Naive B cell (primary cell): ENCODE data around the gene CIRBP. TPM values are rescaled to one million over a fixed set of nuclear protein-coding genes. Genes with fewer than 3 reads are reported as not detected.

Source experiments
- ATAC-seq, 2 donors: fragments of 150-1000 bp; cut with Tn5 transposase; 2 replicates each; pipeline ENCODE4 v1.10.0; 2021; ENCODE audit warnings: low read depth in 2 of 2, mild to moderate bottlenecking in 2 of 2, moderate library complexity in 2 of 2
- DNase-seq: peaks from one replicate; pipeline ENCODE4 v3.0.0; 2022
- H3K27ac Mint-ChIP-seq, 6 donors: one replicate each; pipeline ENCODE4 v1.8.0; 2020 to 2022; ENCODE audit warnings: mild to moderate bottlenecking in 6 of 6, mixed read lengths in 6 of 6, moderate library complexity in 5 of 6, inconsistent platforms in 2 of 6
- H3K27me3 Mint-ChIP-seq, 3 donors: one replicate each; pipeline ENCODE4 v1.8.0; 2021 to 2022; ENCODE audit warnings: mixed read lengths in 3 of 3, mild to moderate bottlenecking in 1 of 3
- H3K36me3 Mint-ChIP-seq, 2 donors: one replicate each; pipeline ENCODE4 v1.8.0; 2020 to 2022; ENCODE audit warnings: mixed read lengths in 2 of 2, inconsistent platforms in 1 of 2, mild to moderate bottlenecking in 1 of 2
- H3K4me1 Mint-ChIP-seq, 3 donors: one replicate each; pipeline ENCODE4 v1.8.0; 2020 to 2022; ENCODE audit warnings: mixed read lengths in 3 of 3, inconsistent platforms in 1 of 3, mild to moderate bottlenecking in 1 of 3, moderate library complexity in 1 of 3
- H3K4me3 Mint-ChIP-seq, 8 donors: one replicate each; pipeline ENCODE4 v1.8.0; 2020 to 2022; ENCODE audit warnings: mild to moderate bottlenecking in 8 of 8, mixed read lengths in 8 of 8, moderate library complexity in 8 of 8, inconsistent platforms in 2 of 8
- H3K9me3 Mint-ChIP-seq, 7 donors: one replicate each; pipeline ENCODE4 v1.8.0; 2020 to 2022; ENCODE audit warnings: mixed read lengths in 7 of 7, mild to moderate bottlenecking in 5 of 7, inconsistent platforms in 2 of 7, moderate library complexity in 1 of 7
- polyA plus RNA-seq, 6 donors: library from polyadenylated mRNA; unstranded; fragments of 300-500 nt; fragmentation: Illumina TruSeq; gene quantifications; one replicate each; pipeline ENCODE4 v1.2.3, GENCODE V29; 2021; ENCODE audit warnings: low read depth in 6 of 6

The CIRBP gene
- polyA plus RNA-seq, 6 donors from 2014 or later = 253 to 449 (median 334) TPM

DNA sequence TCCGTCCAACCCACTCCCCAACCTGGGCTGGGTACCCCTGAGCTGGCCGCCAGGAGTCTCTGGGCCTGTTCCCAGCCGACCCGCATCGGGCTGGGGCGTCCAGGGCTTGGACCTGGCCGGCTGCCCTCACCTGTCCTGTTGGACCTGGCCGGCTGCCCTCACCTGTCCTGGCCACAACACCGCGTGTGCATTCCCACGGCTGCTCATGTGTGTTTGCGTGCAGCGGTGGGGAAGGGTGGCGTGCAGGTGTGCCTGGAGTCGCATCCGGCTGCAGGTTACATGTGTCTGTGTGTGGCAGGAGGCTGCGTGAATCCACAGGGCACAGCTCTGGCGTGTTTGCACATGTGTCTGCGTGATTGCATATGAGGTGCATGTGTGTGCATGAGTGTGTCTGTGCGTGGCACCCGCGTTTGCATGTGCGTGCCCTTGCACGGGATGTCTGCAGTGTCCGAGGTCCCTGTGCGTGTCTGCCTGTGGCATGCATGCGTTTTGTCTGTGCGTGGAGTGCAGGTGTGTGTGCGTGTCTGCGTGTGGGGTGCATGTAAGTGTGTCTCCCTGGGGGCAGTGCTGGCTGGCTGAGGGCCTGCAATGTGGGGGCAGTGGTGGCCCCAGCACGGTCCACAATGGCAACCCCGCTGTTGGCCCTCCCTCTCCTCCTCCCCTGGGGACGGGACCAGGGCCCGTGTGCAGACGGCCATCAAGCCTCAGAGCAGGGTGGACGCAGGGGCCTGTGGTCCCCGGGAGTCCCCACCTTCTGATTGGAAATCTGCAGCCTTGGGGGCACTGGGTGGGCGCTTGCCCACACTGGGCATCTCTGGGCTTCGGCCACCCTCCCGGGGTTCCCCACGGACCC, 19.9 kb downstream of the CIRBP start:
- Mint-ChIP-seq H3K9me3 (no peaks in the 10 kb centered on the region), H3K27ac (no peak overlapping the region), H3K4me1 (peaks cover 7 to 19% (median 12%) of the 10 kb centered on the region in 3 donors), H3K36me3 (no peaks in the 10 kb centered on the region), H3K27me3 (peaks cover 15 to 64% (median 42%) of the 10 kb centered on the region in 3 donors), H3K4me3 (peak overlapping the region in 2 of 8 donors; percentile 10 to 22)
- ATAC-seq (no peak), DNase-seq (no peak)

DNA sequence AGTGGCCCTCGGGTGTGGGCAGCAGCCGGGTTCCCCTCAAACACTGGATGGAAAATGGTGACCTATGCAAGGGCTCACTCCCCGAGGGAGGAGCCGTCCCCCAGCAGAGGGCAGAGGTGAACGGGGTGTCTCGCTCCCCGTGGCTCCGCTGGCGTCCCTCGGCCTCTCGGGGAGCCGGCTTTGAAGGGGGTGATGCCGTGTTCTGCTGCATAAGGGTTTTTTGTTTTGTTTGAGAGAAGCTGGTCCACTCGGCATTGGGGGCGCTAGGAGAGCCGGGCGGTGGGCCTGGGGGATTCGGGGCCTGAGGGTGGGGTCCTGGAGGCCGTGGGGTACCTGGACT, 20.5 kb downstream of the CIRBP start:
- no peaks in the 10 kb centered on the region for H3K36me3 Mint-ChIP-seq
- H3K4me3 Mint-ChIP-seq = no peak overlapping the region
- ATAC-seq = no peak
- peaks cover 6 to 15% (median 12%) of the 10 kb centered on the region in 3 donors for H3K4me1 Mint-ChIP-seq
- peaks cover 9 to 64% (median 41%) of the 10 kb centered on the region in 3 donors for H3K27me3 Mint-ChIP-seq
- no peak overlapping the region for H3K27ac Mint-ChIP-seq
- no peak for DNase-seq
- no peaks in the 10 kb centered on the region for H3K9me3 Mint-ChIP-seq

DNA sequence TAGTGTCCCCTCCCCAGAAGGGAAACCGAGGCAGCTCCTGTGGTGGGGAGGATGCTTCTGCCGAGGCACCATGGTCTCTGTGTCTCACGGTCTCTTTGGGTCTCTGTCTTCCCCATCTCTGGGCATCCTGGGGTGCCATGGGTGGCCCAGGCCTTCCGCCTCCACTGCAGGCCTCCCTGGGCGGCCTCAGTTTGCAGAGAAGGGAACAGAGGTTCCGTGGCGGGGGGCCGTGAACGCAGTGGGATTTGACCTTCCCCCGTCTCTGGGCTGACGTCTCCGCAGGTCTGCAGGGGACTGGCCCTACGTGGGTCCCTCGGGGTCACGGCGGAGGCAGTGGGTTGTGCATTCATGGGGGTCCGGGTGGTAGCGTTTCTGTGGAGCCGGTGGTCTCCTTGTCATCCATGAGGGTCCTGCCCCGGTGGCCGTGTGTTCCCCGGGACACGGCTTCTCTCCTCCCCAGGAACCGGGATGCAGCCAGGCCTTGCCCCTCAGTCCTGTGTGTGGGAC, 21.1 kb downstream of the CIRBP start:
- ATAC-seq = no peak

DNA sequence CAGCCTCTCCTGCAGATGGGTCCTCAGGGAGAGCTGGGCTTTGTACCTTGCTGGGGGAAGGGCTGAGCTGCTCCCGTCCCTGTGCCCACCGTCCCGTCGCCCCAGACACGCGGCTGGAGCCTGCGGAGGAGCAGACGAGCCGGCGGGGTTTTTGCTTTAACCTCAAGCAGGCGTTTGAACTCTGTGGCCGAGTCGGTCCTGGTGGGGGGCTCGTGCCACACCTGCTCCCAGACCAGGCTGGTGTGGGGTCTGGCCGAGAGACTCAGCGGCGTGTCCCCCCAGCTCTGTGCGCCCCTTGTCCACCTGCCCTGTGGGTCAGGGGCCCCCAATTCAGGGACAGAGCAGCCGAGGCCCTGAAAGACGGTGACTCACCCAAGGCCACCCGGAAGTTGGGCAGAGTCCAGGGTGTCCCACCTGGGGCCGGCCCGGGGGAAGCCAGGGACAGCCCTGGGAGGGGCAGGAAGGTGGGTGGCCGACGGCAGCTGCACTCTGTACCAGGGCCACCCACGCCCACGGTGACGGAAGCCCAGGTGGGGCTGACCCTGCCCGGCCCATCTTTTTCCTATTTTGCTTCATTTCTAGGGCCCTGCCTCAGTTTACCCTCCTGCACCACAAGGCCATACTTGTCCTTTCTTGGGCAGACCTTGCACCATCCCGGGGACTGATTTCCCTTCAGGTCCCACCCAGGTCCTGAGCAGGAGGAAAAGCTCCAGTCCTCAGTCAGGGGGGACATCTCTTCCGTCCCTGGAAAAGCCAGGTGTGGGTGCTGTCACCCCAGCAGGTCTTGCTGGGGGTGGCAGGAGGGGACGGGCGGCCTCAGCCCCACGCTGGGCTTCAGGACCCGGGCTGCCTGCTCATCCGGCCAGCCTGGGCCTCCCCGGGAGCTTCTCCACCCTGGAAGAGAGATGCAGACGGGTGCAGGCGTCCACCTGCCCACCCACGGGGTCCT, 21.8 kb downstream of the CIRBP start:
- DNase-seq = no peak
- Mint-ChIP-seq H3K27ac (no peak overlapping the region), H3K27me3 (peaks cover 5 to 60% (median 38%) of the 10 kb centered on the region in 3 donors)

More for the DNA sequence above, 21.1 kb downstream of the CIRBP start:
- peaks cover under 1 to 12% (median 10%) of the 10 kb centered on the region in 3 donors for H3K4me1 Mint-ChIP-seq
- H3K27ac Mint-ChIP-seq = no peak overlapping the region
- DNase-seq = no peak
- H3K9me3 Mint-ChIP-seq = no peaks in the 10 kb centered on the region
- H3K27me3 Mint-ChIP-seq = peaks cover 5 to 62% (median 38%) of the 10 kb centered on the region in 3 donors
- no peaks in the 10 kb centered on the region for H3K36me3 Mint-ChIP-seq
- H3K4me3 Mint-ChIP-seq = no peak overlapping the region

DNA sequence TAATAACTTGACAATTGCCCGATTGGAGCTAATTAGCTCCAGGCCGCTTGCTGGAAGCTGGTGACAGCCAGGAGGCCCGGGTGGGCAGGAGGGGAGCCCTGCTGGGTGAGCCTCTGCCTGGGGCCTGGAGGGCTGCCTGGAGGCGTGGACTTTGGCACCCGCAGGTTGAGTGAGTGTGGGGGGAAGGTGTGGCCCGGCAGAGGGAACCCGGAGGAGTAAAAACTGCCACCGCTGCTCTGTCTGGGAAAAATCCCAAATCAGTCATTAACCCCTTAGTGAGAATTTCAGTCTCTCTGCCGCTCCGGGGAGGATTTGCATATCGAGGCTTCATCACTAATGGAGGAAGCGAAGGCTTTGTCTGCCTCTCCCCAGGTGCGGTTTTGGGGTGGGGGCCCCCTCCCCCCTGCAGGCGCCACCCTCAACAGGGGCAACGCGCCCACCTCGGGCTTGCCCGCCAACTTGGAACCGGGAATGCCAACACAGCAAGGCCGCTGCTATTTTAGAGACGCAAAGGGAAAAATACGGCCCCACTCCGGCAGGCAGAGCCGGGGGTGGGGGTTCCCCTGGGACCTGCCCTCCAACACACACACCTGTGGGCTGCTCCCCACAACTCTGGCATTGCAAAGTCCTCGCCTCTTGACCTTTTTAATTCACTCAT, 22.8 kb downstream of the CIRBP start:
- H3K27me3 Mint-ChIP-seq = peaks cover 5 to 54% (median 30%) of the 10 kb centered on the region in 3 donors
- no peaks in the 10 kb centered on the region for H3K36me3 Mint-ChIP-seq
- H3K4me1 Mint-ChIP-seq = peaks cover 0 to 7% (median 6%) of the 10 kb centered on the region in 3 donors
- no peak overlapping the region for H3K27ac Mint-ChIP-seq
- peak overlapping the region in 1 of 8 donors; percentile 31 for H3K4me3 Mint-ChIP-seq
- ATAC-seq (no peak), DNase-seq (no peak)
- no peaks in the 10 kb centered on the region for H3K9me3 Mint-ChIP-seq

More for the DNA sequence above, 21.8 kb downstream of the CIRBP start:
- Mint-ChIP-seq H3K36me3 (no peaks in the 10 kb centered on the region), H3K9me3 (no peaks in the 10 kb centered on the region), H3K4me1 (peaks cover 0 to 12% (median 10%) of the 10 kb centered on the region in 3 donors), H3K4me3 (no peak overlapping the region)
- no peak for ATAC-seq

DNA sequence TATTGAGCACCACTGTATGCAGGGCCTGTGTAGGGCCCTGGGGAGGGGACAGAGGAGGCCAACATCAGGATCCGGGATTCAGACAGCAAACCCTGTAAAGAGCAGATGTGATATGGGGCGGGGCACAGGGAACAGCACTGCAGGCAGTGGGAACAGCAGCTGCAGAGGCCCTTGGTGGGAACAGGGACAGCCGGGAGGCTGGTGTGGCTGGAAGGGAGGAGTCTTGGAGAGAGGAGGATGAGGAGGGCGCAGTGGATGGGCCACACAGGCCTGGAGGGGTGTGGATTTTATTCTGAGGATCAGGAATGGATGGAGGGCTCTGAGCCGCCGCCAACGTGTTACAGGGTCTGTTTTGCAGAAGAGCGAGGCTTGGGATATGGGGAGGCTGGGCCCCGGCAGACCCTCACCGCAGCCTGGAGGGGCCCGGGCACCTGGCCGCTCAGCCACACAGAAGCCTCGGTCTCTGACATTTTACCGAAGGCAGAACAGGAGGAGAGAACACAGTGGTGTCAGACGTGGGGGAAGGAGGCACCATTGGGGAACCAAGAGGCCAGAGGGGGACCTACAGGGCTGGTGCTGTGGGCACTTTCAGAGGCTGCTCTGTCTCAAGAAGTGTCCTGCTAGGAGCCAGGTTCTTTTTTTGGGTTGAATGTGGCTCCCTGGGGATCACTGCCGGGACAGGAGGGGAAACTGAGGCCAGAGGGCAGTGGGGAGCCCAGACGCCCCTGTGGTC, 23.5 kb downstream of the CIRBP start:
- Mint-ChIP-seq H3K27ac (no peak overlapping the region), H3K4me1 (peaks cover 0 to 7% (median 6%) of the 10 kb centered on the region in 3 donors), H3K4me3 (peak overlapping the region in 1 of 8 donors; percentile 31), H3K36me3 (no peaks in the 10 kb centered on the region), H3K27me3 (peaks cover 5 to 51% (median 30%) of the 10 kb centered on the region in 3 donors), H3K9me3 (no peaks in the 10 kb centered on the region)
- ATAC-seq = no peak
- no peak for DNase-seq

DNA sequence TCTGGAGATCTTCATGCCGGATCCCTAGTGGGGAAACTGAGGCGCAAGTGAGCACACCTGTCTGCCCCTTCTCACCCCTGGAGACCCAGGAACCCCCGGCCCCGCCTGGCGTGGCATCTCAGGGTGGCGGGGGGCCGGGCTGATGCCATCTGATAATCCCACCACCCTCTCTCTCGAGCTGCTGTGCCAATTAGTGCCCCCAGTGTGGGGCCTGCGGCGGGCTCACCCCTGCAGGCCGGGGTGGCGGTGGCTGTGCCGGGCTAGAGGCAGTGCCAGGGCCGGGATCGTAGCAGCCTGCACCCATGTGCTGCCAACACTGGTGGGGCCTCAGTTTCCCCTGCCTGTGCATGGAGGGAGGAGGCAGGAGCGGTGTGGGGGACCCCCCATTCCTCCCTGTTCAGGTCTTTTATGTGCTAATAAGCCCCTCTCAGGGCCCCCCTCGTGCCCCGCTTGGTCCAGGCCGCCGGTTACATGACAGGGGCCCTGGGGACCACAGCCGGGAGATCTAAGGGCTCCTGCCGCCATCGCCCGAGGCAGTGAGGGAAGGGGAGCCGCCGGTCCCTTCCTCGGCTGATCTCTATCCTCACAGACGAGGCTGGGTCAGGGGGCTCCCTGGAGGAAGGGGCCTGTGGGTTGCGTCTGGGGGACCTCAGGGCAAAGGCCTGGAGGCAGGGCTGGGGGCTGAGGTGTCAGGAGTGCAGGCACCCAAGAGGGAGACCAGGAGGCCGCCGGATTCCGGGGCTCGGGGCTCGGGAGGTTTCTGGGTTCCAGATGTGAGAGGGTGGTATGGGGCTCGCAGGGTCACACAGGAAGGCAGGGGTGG, 24.9 kb downstream of the CIRBP start:
- H3K27me3 Mint-ChIP-seq = peaks cover 3 to 48% (median 29%) of the 10 kb centered on the region in 3 donors
- peaks cover 0 to 7% (median 6%) of the 10 kb centered on the region in 3 donors for H3K4me1 Mint-ChIP-seq
- H3K27ac Mint-ChIP-seq = peak overlapping the region in 1 of 6 donors; percentile 71
- peak overlapping the region in 1 of 8 donors; percentile 30 for H3K4me3 Mint-ChIP-seq
- DNase-seq (no peak), ATAC-seq (no peak)
- no peaks in the 10 kb centered on the region for H3K36me3 Mint-ChIP-seq
- no peaks in the 10 kb centered on the region for H3K9me3 Mint-ChIP-seq

DNA sequence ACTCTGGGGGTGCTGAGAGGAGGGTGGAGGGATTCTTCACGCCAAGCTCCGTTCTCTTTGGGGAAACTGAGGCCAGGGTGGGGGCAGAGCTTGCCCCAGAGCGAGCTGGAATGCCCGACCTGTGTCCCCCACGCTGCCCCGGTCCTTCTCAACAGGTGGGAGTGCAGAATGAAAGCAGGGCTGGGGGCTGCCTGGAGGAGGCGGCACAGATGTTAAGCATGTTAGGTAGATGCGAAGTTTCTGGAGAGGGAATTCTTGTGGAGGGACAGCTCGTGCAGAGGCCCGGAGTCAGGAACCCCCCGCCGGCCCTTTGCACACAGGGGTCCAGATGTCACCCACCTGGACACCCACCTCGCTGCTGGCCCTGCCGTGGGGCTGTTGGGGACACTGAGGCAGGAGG, 25.6 kb downstream of the CIRBP start:
- Mint-ChIP-seq H3K4me1 (peaks cover 0 to 7% (median 6%) of the 10 kb centered on the region in 3 donors), H3K9me3 (no peaks in the 10 kb centered on the region), H3K36me3 (no peaks in the 10 kb centered on the region), H3K4me3 (peak overlapping the region in 1 of 8 donors; percentile 30), H3K27ac (peak overlapping the region in 1 of 6 donors; percentile 33), H3K27me3 (peaks cover 0 to 41% (median 22%) of the 10 kb centered on the region in 3 donors)
- DNase-seq (no peak), ATAC-seq (no peak)

DNA sequence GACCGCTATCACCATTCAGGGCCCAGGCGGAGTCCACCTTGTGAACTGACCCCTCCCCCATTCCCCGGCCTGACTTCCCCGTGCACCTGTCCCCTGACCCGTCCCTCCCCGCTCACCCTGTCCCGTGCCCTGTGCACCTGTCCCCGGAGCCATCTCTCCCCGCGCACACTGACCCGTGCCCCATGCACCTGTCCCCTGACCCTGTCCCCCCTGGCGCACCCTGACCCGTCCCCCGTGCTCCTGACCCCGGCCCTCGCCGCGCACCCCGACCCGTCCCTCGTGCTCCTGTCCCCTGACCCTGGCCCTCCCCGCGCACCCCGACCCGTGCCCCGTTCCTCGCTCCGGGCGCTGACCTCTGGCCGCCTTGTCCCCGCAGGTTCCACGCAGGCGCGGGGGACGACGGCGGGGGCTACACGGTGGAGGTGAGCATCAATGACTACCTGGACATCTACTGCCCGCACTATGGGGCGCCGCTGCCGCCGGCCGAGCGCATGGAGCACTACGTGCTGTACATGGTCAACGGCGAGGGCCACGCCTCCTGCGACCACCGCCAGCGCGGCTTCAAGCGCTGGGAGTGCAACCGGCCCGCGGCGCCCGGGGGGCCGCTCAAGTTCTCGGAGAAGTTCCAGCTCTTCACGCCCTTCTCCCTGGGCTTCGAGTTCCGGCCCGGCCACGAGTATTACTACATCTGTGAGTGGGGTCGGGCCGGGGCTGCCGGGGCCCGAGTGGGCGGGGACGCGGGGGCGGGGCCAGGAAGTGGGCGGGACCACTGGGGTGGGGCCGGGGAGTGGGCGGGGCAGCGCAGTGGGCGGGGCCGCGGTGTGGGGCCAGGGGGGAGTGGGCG, 26.3 kb downstream of the CIRBP start:
- no peak overlapping the region for H3K27ac Mint-ChIP-seq
- no peaks in the 10 kb centered on the region for H3K36me3 Mint-ChIP-seq
- peaks cover 0 to 35% (median 18%) of the 10 kb centered on the region in 3 donors for H3K27me3 Mint-ChIP-seq
- peak overlapping the region in 3 of 8 donors; percentile 24 to 65 (median 49) for H3K4me3 Mint-ChIP-seq
- DNase-seq (no peak), ATAC-seq (peak; percentile 52 to 67)
- H3K4me1 Mint-ChIP-seq = peaks cover 0 to 7% (median 6%) of the 10 kb centered on the region in 3 donors
- no peaks in the 10 kb centered on the region for H3K9me3 Mint-ChIP-seq

DNA sequence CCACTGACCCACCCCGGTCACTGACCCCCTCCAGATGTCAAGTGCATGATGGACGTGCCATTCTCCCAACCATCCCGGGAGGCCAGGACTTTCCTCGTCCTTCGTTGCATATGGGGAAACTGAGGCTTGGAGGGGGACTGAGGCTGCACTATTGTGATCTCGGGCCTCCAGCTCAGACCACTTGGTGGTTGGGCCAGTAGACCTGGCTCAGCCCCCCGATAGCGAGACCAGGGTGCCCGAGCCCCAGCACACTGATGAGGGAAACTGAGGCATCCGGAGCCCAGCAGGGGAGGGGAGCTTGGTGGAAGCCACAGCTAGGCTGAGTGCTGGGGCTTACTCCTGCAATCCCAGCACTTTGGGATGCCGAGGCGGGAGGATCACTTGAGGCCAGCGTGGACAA, 26.9 kb downstream of the CIRBP start:
- H3K4me1 Mint-ChIP-seq = peaks cover 0 to 7% (median 6%) of the 10 kb centered on the region in 3 donors
- ATAC-seq (no peak), DNase-seq (no peak)
- no peaks in the 10 kb centered on the region for H3K36me3 Mint-ChIP-seq
- H3K27ac Mint-ChIP-seq = no peak overlapping the region
- H3K27me3 Mint-ChIP-seq = peaks cover 0 to 35% (median 18%) of the 10 kb centered on the region in 3 donors
- H3K4me3 Mint-ChIP-seq = peak overlapping the region in 2 of 8 donors; percentile 26 to 82
- no peaks in the 10 kb centered on the region for H3K9me3 Mint-ChIP-seq
